Hepatocyte (in vitro differentiated cells): ENCODE measurements around the gene CTNNA1.

Experiments
- EZH2 ChIP-seq: fragments of 200-600 bp; sonication (generic); IDR thresholded peaks from 2 replicates; pipeline ENCODE4 v1.6.1; 2016; ENCODE audit warnings: antibody characterized with exemption, mild to moderate bottlenecking, borderline replicate concordance
- EZH2phosphoT487 ChIP-seq: fragments of 200-600 bp; sonication (generic); IDR thresholded peaks from one replicate; pipeline ENCODE4 v1.6.1; 2018; ENCODE audit warnings: antibody characterized with exemption, mild to moderate bottlenecking, low read depth, moderate library complexity; ENCODE audit not compliant: unreplicated experiment, severe bottlenecking
- TF ChIP-seq, protein P1 (sequence below): fragments of 200-600 bp; sonication (generic); IDR thresholded peaks from 2 replicates; pipeline ENCODE4 v1.5.1; 2016; ENCODE audit warnings: antibody characterized with exemption, mild to moderate bottlenecking; ENCODE audit not compliant: poor library complexity

DNA sequence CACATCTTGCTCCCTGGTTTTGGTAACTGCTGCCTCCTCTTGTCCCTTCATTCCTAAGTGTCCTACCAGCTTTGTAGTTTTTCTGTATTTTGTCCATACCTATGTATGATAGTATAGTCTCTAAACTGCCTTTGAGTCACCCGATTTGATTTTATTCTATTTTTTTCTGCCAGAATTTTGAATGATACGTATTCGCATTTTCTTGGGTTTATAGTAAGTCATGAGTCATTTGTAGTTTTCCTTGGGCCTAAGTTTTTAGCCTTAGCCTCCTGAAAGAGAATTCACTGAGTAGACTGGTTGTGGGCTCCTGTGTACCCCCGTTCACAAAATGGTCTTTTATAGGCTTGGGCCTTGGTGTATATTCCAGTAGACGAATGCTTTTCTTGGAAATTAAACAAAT is 62.3 kb downstream of the CTNNA1 start:
- TF ChIP-seq, protein P1, sequence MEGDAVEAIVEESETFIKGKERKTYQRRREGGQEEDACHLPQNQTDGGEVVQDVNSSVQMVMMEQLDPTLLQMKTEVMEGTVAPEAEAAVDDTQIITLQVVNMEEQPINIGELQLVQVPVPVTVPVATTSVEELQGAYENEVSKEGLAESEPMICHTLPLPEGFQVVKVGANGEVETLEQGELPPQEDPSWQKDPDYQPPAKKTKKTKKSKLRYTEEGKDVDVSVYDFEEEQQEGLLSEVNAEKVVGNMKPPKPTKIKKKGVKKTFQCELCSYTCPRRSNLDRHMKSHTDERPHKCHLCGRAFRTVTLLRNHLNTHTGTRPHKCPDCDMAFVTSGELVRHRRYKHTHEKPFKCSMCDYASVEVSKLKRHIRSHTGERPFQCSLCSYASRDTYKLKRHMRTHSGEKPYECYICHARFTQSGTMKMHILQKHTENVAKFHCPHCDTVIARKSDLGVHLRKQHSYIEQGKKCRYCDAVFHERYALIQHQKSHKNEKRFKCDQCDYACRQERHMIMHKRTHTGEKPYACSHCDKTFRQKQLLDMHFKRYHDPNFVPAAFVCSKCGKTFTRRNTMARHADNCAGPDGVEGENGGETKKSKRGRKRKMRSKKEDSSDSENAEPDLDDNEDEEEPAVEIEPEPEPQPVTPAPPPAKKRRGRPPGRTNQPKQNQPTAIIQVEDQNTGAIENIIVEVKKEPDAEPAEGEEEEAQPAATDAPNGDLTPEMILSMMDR, result no peak
- TF ChIP-seq EZH2, result no peak
- TF ChIP-seq EZH2phosphoT487, result no peak
